ENCODE data around the gene ADARB2. TPM values are rescaled to one million over a fixed set of nuclear protein-coding genes. Genes with fewer than 3 reads are reported as not detected.

The ADARB2 gene
- total and polyA plus RNA-seq, 10 of the 15 experiments (the other 5 are each of a cell fraction or from before 2014, with no cell fraction given): 0.02 to 4.1 (median 0.76) TPM

GRCh38 chr10:1440897-1441296 is 296.4 kb downstream of the ADARB2 start:
- SMC1A ChIA-PET (ENCODE audit: uncharacterized antibody, unreplicated experiment): interaction anchor here (1.2 to 3.0 kb wide), 4 partner anchors 9 to 38 kb away, joined by 3 to 22 read pairs (median 4); no protein-coding TSS in a partner anchor
- no peak for ATAC-seq
- H3K9me3 ChIP-seq (replicated peaks; ENCODE audit: control insufficient read depth, insufficient read depth, low read length): no peaks in the 10 kb centered on the region
- no peak overlapping the region for H3K4me3 ChIP-seq
- CTCF ChIA-PET: interaction anchor here (2.1 kb wide), 1 partner anchor 9 kb away, joined by 7 read pairs; no protein-coding TSS in a partner anchor
- FAIRE-seq: peak; percentile 59
- 0% methylated on average over 2 of the region's 2 CpGs for WGBS (ENCODE audit: insufficient coverage, insufficient replicate concordance, low lambda C conversion rate, missing lambda C conversion rate)
- H3K4me2 ChIP-seq (ENCODE audit: control insufficient read depth, insufficient read depth): no peak overlapping the region
- H3K4me1 ChIP-seq (ENCODE audit: control insufficient read depth, insufficient read depth, low read length): no peaks in the 10 kb centered on the region
- H3K27ac ChIP-seq (ENCODE audit: control insufficient read depth, insufficient read depth): no peak overlapping the region
- no TSS peak for BruUV-seq (replicated peaks)
- no peak overlapping the region for H3K9ac ChIP-seq (ENCODE audit: control insufficient read depth, insufficient read depth, low read length)
- in situ Hi-C loops (cut with MboI) (no loop called here), intact Hi-C loops (cut with micrococcal nuclease; ENCODE audit: unreplicated experiment) (no loop called here)
- no peaks in the 10 kb centered on the region for H3K79me2 ChIP-seq (ENCODE audit: control insufficient read depth, insufficient read depth, low read length)
- no peak for DNase-seq (ENCODE audit: low read depth, low spot score)
- TF ChIP-seq CEBPB (IDR thresholded peaks at IDR 0.05; ENCODE audit: borderline replicate concordance in 1 of 2, low read depth in 2 of 2, low read length in 2 of 2) (no peak), STAT1 (conservative IDR thresholded peaks at IDR 0.05) (no peak), MXI1 (IDR thresholded peaks at IDR 0.05; ENCODE audit: low read depth, low read length) (no peak), JUND (IDR thresholded peaks at IDR 0.05; ENCODE audit: low read depth, low read length) (no peak), BMI1 (IDR thresholded peaks at IDR 0.05; ENCODE audit: borderline replicate concordance) (no peak), ATF2 (IDR thresholded peaks at IDR 0.05; ENCODE audit: low read length) (no peak), PBX3 (IDR thresholded peaks at IDR 0.05; ENCODE audit: insufficient replicate concordance, low read depth, low read length) (no peak), E2F4 (IDR thresholded peaks at IDR 0.05; ENCODE audit: low read depth, low read length) (no peak), TCF7 (IDR thresholded peaks at IDR 0.05; ENCODE audit: borderline replicate concordance) (no peak), NFYB (IDR thresholded peaks at IDR 0.05; ENCODE audit: insufficient read depth, low read depth, low read length) (no peak), KDM1A (IDR thresholded peaks at IDR 0.05; ENCODE audit: borderline replicate concordance) (no peak), HDGF (IDR thresholded peaks at IDR 0.05) (no peak), BCL11A (IDR thresholded peaks at IDR 0.05; ENCODE audit: low read depth, low read length) (no peak), SMAD1 (IDR thresholded peaks at IDR 0.05; ENCODE audit: low read depth, partially characterized antibody) (no peak), PML (IDR thresholded peaks at IDR 0.05; ENCODE audit: low read length) (no peak), BCL3 (IDR thresholded peaks at IDR 0.05; ENCODE audit: borderline replicate concordance, insufficient read depth, low read depth, low read length, poor library complexity, severe bottlenecking) (no peak)
- POLR2A ChIA-PET: no interaction called here
- RAD21 ChIA-PET (ENCODE audit: unreplicated experiment): interaction anchor here (1.0 to 2.8 kb wide), 4 partner anchors 11 to 24 kb away, joined by 3 to 8 read pairs (median 4); no protein-coding TSS in a partner anchor
- no peak overlapping the region for H2AFZ ChIP-seq (ENCODE audit: control insufficient read depth, low read depth, low read length)
- no peaks in the 10 kb centered on the region for H3K36me3 ChIP-seq (ENCODE audit: control insufficient read depth in 2 of 2, insufficient read depth in 2 of 2, low read length in 1 of 2)
- H4K20me1 ChIP-seq (ENCODE audit: control insufficient read depth, insufficient read depth): no peaks in the 10 kb centered on the region
- no peaks in the 10 kb centered on the region for H3K27me3 ChIP-seq (replicated peaks in 1 of 2; ENCODE audit: control insufficient read depth in 2 of 2, insufficient read depth in 2 of 2, low read length in 1 of 2)

Data from GM12878 (cell line).